Measurements from ENCODE around the gene IL27RA.
"Not testable (repeated sequence)": the region's sequence is repeated elsewhere in the genome, so short reads cannot be mapped to it uniquely, and the experiment has no call there.

Gene IL27RA

GRCh38 chr19:14000691-14001375 is 30.7 kb upstream of the IL27RA start:
- DNase-seq: no peak

- DNase-seq: no peak
These were observed 28.9 kb upstream of the IL27RA start for GRCh38 chr19:14002571-14003250.

GRCh38 chr19:14003251-14004055 is 28.1 kb upstream of the IL27RA start:
- no peak for DNase-seq

GRCh38 chr19:14004619-14005348 is 26.8 kb upstream of the IL27RA start:
- no peak for DNase-seq

- peak; percentile 95 for DNase-seq
These were observed 26.0 kb upstream of the IL27RA start for GRCh38 chr19:14005349-14006084.

GRCh38 chr19:14006085-14006765 is 25.3 kb upstream of the IL27RA start, which contains the start of gene RFX1:
Gene RFX1, minus strand, starts transcription at chr19:14006320. Its CDS starts 12,477 bp downstream, at chr19:13993843.
- DNase-seq: peak; percentile 100

GRCh38 chr19:14006766-14007562 is 24.6 kb upstream of the IL27RA start:
- no peak for DNase-seq

- no peak for DNase-seq
These were observed 19.1 kb upstream of the IL27RA start for GRCh38 chr19:14012378-14012915.

GRCh38 chr19:14015524-14016035 is 16.0 kb upstream of the IL27RA start:
- DNase-seq: no peak

GRCh38 chr19:14019100-14019499 is 12.5 kb upstream of the IL27RA start:
- no peak for DNase-seq

- not testable (repeated sequence) for DNase-seq
These were observed 11.8 kb upstream of the IL27RA start for GRCh38 chr19:14019739-14020138.

- DNase-seq: no peak
These were observed 10.1 kb upstream of the IL27RA start for GRCh38 chr19:14021474-14021873.

GRCh38 chr19:14022469-14022868 is 9.1 kb upstream of the IL27RA start:
- no peak for DNase-seq

GRCh38 chr19:14023404-14024235 is 7.9 kb upstream of the IL27RA start:
- peak; percentile 47 for DNase-seq

- DNase-seq: not testable (repeated sequence)
These were observed 4.8 kb upstream of the IL27RA start for GRCh38 chr19:14026652-14027192.

GRCh38 chr19:14027856-14028450 is 3.6 kb upstream of the IL27RA start, which contains the start of gene RLN3:
Gene RLN3, plus strand, starts transcription at chr19:14028148. Its CDS starts 57 bp downstream, at chr19:14028205.
- no peak for DNase-seq

GRCh38 chr19:14028901-14029300 is 2.7 kb upstream of the IL27RA start:
- no peak for DNase-seq

- DNase-seq: no peak
These were observed 404 bp upstream of the IL27RA start for GRCh38 chr19:14030997-14031718.

All from femur (tissue), 1 donor.